GM21447 (cell line): ENCODE data around the gene EIF4G3.
"Not testable (repeated sequence)": the region's sequence is repeated elsewhere in the genome, so short reads cannot be mapped to it uniquely, and the experiment has no call there.

Experiments used
- ATAC-seq: cut with Tn5 transposase; IDR thresholded peaks from one replicate; pipeline ENCODE4 v1.9.1; 2021; ENCODE audit not compliant: unreplicated experiment

The EIF4G3 gene

GRCh38 chr1:21176586-21177555 lies at the start of gene EIF4G3:
EIF4G3 (minus strand) TSS chr1:21176897; CDS start chr1:21002742, 174,155 bp downstream.
- peak; percentile 84 for ATAC-seq

GRCh38 chr1:21225065-21225464 lies 48.4 kb upstream of the EIF4G3 start:
- no peak for ATAC-seq

- ATAC-seq, result no peak
Observed at GRCh38 chr1:21220815-21221214, 44.1 kb upstream of the EIF4G3 start.

GRCh38 chr1:21219674-21220073 lies 43.0 kb upstream of the EIF4G3 start:
- ATAC-seq, result no peak

GRCh38 chr1:21217812-21218596 lies 41.3 kb upstream of the EIF4G3 start:
- ATAC-seq, result no peak

GRCh38 chr1:21216835-21217811 lies 40.4 kb upstream of the EIF4G3 start:
- no peak for ATAC-seq

GRCh38 chr1:21212126-21212525 lies 35.4 kb upstream of the EIF4G3 start:
- ATAC-seq, result no peak

GRCh38 chr1:21208137-21208700 lies 31.5 kb upstream of the EIF4G3 start:
- not testable (repeated sequence) for ATAC-seq

- ATAC-seq, result no peak
Observed at GRCh38 chr1:21206117-21206516, 29.4 kb upstream of the EIF4G3 start.

- ATAC-seq, result no peak
Observed at GRCh38 chr1:21205416-21205815, 28.7 kb upstream of the EIF4G3 start.

- no peak for ATAC-seq
Observed at GRCh38 chr1:21201650-21202049, 25.0 kb upstream of the EIF4G3 start.

- ATAC-seq, result not testable (repeated sequence)
Observed at GRCh38 chr1:21201238-21201637, 24.5 kb upstream of the EIF4G3 start.

- ATAC-seq, result no peak
Observed at GRCh38 chr1:21200767-21201166, 24.1 kb upstream of the EIF4G3 start.

GRCh38 chr1:21198929-21199328 lies 22.2 kb upstream of the EIF4G3 start:
- no peak for ATAC-seq

- ATAC-seq, result no peak
Observed at GRCh38 chr1:21192871-21193270, 16.2 kb upstream of the EIF4G3 start.

- no peak for ATAC-seq
Observed at GRCh38 chr1:21192284-21192683, 15.6 kb upstream of the EIF4G3 start.

GRCh38 chr1:21190771-21191170 lies 14.1 kb upstream of the EIF4G3 start:
- ATAC-seq, result not testable (repeated sequence)

- no peak for ATAC-seq
Observed at GRCh38 chr1:21189906-21190500, 13.3 kb upstream of the EIF4G3 start.

- no peak for ATAC-seq
Observed at GRCh38 chr1:21189421-21189820, 12.7 kb upstream of the EIF4G3 start.

- ATAC-seq, result no peak
Observed at GRCh38 chr1:21188235-21188634, 11.5 kb upstream of the EIF4G3 start.
